Measurements from ENCODE around the gene SAA2. TPM values are rescaled to one million over a fixed set of nuclear protein-coding genes. Genes with fewer than 3 reads are reported as not detected.
A peak's percentile ranks its signal among the peaks of the same experiment; 100 is the strongest.

The SAA2 gene
- total RNA-seq, 1 donor = not detected

GRCh38 chr11:18245396-18245795 is 3.1 kb downstream of the SAA2 start:
- no peak overlapping the region for H3K4me3 ChIP-seq (ENCODE audit: low read depth, low read length)
- TF ChIP-seq CTCF (IDR thresholded peaks at IDR 0.05; ENCODE audit: insufficient read depth, low read length) = no peak
- peak; percentile 10 for DNase-seq (ENCODE audit: low read depth)

- H3K4me3 ChIP-seq (ENCODE audit: low read depth, low read length) = no peak overlapping the region
- TF ChIP-seq CTCF (IDR thresholded peaks at IDR 0.05; ENCODE audit: insufficient read depth, low read length) = peak; percentile 95
- DNase-seq (ENCODE audit: low read depth) = peak; percentile 82
These were observed 4.6 kb downstream of the SAA2 start for GRCh38 chr11:18243783-18244362.

GRCh38 chr11:18239655-18240054 is 8.8 kb downstream of the SAA2 start:
- no peak for TF ChIP-seq CTCF (IDR thresholded peaks at IDR 0.05; ENCODE audit: insufficient read depth, low read length)
- H3K4me3 ChIP-seq (ENCODE audit: low read depth, low read length) = no peak overlapping the region
- no peak for DNase-seq (ENCODE audit: low read depth)

- H3K4me3 ChIP-seq (ENCODE audit: low read depth, low read length) = no peak within 1 kb of the TSS
- no peak for DNase-seq (ENCODE audit: low read depth)
- TF ChIP-seq CTCF (IDR thresholded peaks at IDR 0.05; ENCODE audit: insufficient read depth, low read length) = no peak
These were observed 11.7 kb downstream of the SAA2 start, which contains the start of gene SAA4 for GRCh38 chr11:18236664-18237356. Gene SAA4 (minus strand): TSS chr11:18236802. CDS start chr11:18235926, 876 bp downstream.

GRCh38 chr11:18235394-18236334 is 12.8 kb downstream of the SAA2 start:
- DNase-seq (ENCODE audit: low read depth) = no peak
- no peak for TF ChIP-seq CTCF (IDR thresholded peaks at IDR 0.05; ENCODE audit: insufficient read depth, low read length)
- H3K4me3 ChIP-seq (ENCODE audit: low read depth, low read length) = no peak overlapping the region

GRCh38 chr11:18233912-18234311 is 14.6 kb downstream of the SAA2 start:
- no peak for TF ChIP-seq CTCF (IDR thresholded peaks at IDR 0.05; ENCODE audit: insufficient read depth, low read length)
- DNase-seq (ENCODE audit: low read depth) = no peak

More at GRCh38 chr11:18233912-18234311, 14.6 kb downstream of the SAA2 start:
- no peak overlapping the region for H3K4me3 ChIP-seq (ENCODE audit: low read depth, low read length)

Measured in fibroblast of the aortic adventitia (primary cell).